MG63 (cell line): ENCODE data around the gene ANKMY1. TPM values are rescaled to one million over a fixed set of nuclear protein-coding genes. Genes with fewer than 3 reads are reported as not detected.

Experiments used
- DNase-seq: peaks from one replicate; pipeline ENCODE4 v3.0.0-alpha.2; 2020
- H3K27me3 ChIP-seq: fragments of 250-450 bp; sonication (Bioruptor Pico); 2 replicates; pipeline ENCODE4 v1.5.1; 2020; ENCODE audit warnings: mild to moderate bottlenecking, moderate library complexity
- H3K36me3 ChIP-seq: fragments of 250-450 bp; sonication (Bioruptor Pico); 2 replicates; pipeline ENCODE4 v1.5.1; 2020; ENCODE audit warnings: mild to moderate bottlenecking, moderate library complexity
- H3K4me3 ChIP-seq: fragments of 250-450 bp; sonication (Bioruptor Pico); 2 replicates; pipeline ENCODE4 v1.5.1; 2020; ENCODE audit warnings: mild to moderate bottlenecking, moderate library complexity
- H3K9me3 ChIP-seq: fragments of 250-450 bp; sonication (Bioruptor Pico); 2 replicates; pipeline ENCODE4 v1.5.1; 2020; ENCODE audit warnings: mild to moderate bottlenecking, moderate library complexity
- total RNA-seq: library from RNA; depleted of rRNA; stranded (reverse); fragments of >200 nt; shearing (Covaris generic); gene quantifications from 2 replicates; pipeline ENCODE4 v1.2.3, GENCODE V29; 2014; ENCODE audit warnings: low replicate concordance

The ANKMY1 gene
- total RNA-seq, 1 experiment from 2014 or later = 10.2 TPM

DNA sequence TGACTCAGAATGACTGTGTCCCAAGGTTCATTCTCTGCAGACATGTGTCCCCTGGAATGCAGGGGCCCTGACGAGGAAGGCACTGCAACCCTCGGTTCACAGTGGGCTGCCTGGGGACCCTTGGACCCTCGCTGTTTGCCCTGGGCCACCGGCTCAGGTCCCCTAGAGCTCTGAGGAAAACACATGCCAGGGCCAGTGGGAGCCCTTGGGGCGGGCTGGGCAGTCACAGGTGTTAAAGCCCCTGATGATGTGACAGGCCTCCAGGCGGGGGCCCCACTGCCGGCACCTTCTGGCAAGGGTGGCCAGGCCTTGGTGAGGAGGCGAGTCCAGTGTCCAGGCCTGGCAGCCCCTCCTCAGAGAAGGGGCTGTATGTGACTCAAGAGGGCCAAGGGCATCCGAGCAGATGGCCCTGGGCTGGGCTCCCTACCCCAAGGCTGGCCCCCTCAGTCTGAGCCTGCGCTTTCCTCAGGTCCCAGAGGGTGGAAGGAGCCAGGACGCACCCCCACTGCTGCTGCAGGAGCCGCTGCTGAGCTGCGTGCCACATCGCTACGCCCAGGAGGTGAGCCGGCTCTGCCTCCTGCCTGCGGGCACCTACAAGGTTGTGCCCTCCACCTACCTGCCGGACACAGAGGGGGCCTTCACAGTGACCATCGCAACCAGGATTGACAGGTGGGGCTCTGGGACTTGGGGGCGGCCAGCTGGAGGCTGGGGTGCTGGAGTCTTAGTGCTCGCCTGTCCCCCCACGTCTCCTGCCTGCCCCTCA lies 39.8 kb upstream of the ANKMY1 start:
- Histone ChIP-seq H3K9me3 (no peaks in the 10 kb centered on the region), H3K4me3 (no peak overlapping the region), H3K36me3 (no peaks in the 10 kb centered on the region), H3K27me3 (no peaks in the 10 kb centered on the region)
- no peak for DNase-seq

GRCh38 chr2:240597054-240597418 lies 39.2 kb upstream of the ANKMY1 start:
- no peaks in the 10 kb centered on the region for H3K9me3 ChIP-seq
- no peaks in the 10 kb centered on the region for H3K27me3 ChIP-seq
- no peak for DNase-seq
- H3K4me3 ChIP-seq = no peak overlapping the region
- no peaks in the 10 kb centered on the region for H3K36me3 ChIP-seq

GRCh38 chr2:240596491-240596931 lies 38.7 kb upstream of the ANKMY1 start:
- H3K9me3 ChIP-seq = no peaks in the 10 kb centered on the region
- DNase-seq = no peak
- no peaks in the 10 kb centered on the region for H3K36me3 ChIP-seq
- H3K4me3 ChIP-seq = no peak overlapping the region
- H3K27me3 ChIP-seq = no peaks in the 10 kb centered on the region

GRCh38 chr2:240596080-240596460 lies 38.3 kb upstream of the ANKMY1 start:
- no peaks in the 10 kb centered on the region for H3K9me3 ChIP-seq
- H3K27me3 ChIP-seq = no peaks in the 10 kb centered on the region
- no peak overlapping the region for H3K4me3 ChIP-seq
- no peak for DNase-seq
- H3K36me3 ChIP-seq = no peaks in the 10 kb centered on the region

- no peak overlapping the region for H3K4me3 ChIP-seq
- H3K27me3 ChIP-seq = no peaks in the 10 kb centered on the region
- DNase-seq = no peak
- no peaks in the 10 kb centered on the region; the same call in 1 of the 2 replicates for H3K36me3 ChIP-seq
- no peaks in the 10 kb centered on the region for H3K9me3 ChIP-seq
Measured at GRCh38 chr2:240595381-240596079, 37.7 kb upstream of the ANKMY1 start.

DNA sequence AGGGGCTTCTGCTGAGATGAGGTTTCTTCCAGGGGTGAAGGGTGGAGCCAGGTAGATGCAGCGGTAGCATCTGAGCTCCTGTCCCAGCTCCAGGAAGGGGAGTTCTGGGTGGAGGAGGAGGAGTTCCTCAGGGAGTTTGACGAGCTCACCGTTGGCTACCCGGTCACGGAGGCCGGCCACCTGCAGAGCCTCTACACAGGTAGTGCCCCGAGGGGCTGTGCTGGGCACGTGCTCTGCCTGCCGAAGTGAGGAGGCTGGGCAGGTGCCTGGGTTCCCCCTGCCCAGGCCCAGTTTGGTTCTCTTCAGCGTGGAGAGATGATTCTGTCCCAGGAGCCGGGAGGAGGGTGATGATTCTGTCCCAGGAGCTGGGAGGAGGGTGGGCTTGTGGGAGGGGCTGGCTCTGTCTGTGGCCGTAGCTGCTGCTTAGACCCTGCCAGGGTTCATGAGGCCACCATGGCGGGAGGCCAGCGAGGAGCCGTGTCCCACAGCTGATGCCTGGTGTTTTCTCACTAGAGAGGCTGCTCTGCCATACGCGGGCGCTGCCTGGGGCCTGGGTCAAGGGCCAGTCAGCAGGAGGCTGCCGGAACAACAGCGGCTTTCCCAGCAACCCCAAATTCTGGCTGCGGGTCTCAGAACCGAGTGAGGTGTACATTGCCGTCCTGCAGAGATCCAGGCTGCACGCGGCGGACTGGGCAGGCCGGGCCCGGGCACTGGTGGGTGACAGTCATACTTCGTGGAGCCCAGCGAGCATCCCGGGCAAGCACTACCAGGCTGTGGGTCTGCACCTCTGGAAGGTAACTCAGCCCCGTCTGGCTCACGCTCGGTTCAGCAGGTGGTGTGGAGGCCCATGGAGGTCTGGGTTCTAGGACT lies 37.0 kb upstream of the ANKMY1 start:
- no peaks in the 10 kb centered on the region for H3K27me3 ChIP-seq
- H3K36me3 ChIP-seq = no peaks in the 10 kb centered on the region; the same call in 1 of the 2 replicates
- no peaks in the 10 kb centered on the region for H3K9me3 ChIP-seq
- H3K4me3 ChIP-seq = no peak overlapping the region
- no peak for DNase-seq

DNA sequence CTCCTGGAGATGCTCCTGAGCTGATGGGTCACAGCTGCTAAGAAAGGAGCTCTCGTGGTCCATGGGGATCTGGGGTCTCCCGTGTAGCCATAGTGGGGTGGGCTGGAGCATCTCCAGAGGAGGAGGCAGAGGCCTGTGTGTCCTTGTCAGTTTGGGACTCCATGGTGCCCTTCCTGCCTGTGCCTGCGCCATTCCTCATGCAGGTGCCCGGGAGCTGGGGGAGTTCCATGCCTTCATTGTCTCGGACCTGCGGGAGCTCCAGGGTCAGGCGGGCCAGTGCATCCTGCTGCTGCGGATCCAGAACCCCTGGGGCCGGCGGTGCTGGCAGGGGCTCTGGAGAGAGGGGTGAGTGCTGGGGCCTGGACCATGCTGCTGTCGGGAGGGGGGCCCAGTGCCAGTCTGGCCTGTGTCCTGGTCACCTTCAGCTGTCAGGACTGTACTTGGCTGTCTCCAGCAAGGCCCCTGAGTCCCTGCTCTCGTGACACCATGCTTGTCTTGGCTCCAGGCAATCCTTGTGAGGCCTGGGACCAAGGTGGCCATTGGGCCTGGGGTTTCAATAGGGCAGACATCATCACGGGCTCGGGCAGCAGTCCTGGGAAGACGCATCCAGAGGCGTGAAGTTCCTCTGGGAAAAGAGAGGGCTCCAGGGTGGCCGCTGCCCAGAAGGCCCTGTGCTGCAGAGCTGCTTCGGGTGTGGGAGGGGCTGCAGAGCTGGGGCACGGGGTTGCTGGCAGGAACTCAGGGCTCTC lies 36.1 kb upstream of the ANKMY1 start:
- H3K4me3 ChIP-seq = no peak overlapping the region
- no peaks in the 10 kb centered on the region for H3K9me3 ChIP-seq
- peaks cover 3% of the 10 kb centered on the region for H3K36me3 ChIP-seq
- no peak for DNase-seq
- no peaks in the 10 kb centered on the region for H3K27me3 ChIP-seq

- no peaks in the 10 kb centered on the region for H3K9me3 ChIP-seq
- H3K36me3 ChIP-seq = peaks cover 3% of the 10 kb centered on the region
- no peak overlapping the region for H3K4me3 ChIP-seq
- H3K27me3 ChIP-seq = no peaks in the 10 kb centered on the region
- no peak for DNase-seq
Measured at GRCh38 chr2:240593026-240593702, 35.4 kb upstream of the ANKMY1 start.

DNA sequence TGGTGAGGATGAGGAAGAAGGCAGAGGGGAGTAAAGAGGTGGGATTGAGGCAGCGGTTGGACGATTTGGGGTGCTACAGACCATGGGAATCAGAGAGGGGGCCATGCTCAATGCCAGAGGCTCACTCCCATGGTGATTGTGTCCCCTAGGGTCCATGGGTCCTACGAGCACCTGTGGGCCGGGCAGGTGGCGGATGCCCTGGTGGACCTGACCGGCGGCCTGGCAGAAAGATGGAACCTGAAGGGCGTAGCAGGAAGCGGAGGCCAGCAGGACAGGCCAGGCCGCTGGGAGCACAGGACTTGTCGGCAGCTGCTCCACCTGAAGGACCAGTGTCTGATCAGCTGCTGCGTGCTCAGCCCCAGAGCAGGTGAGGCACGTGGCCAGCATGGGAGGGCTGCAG lies 34.0 kb upstream of the ANKMY1 start:
- no peaks in the 10 kb centered on the region for H3K27me3 ChIP-seq

GRCh38 chr2:240591226-240591625 lies 33.4 kb upstream of the ANKMY1 start:
- H3K36me3 ChIP-seq = peaks cover 3% of the 10 kb centered on the region
- DNase-seq = no peak
- no peaks in the 10 kb centered on the region for H3K9me3 ChIP-seq
- H3K27me3 ChIP-seq = no peaks in the 10 kb centered on the region
- no peak overlapping the region for H3K4me3 ChIP-seq

More for the DNA sequence above, 34.0 kb upstream of the ANKMY1 start:
- H3K4me3 ChIP-seq = no peak overlapping the region
- no peaks in the 10 kb centered on the region for H3K9me3 ChIP-seq
- H3K36me3 ChIP-seq = peaks cover 3% of the 10 kb centered on the region
- DNase-seq = no peak

DNA sequence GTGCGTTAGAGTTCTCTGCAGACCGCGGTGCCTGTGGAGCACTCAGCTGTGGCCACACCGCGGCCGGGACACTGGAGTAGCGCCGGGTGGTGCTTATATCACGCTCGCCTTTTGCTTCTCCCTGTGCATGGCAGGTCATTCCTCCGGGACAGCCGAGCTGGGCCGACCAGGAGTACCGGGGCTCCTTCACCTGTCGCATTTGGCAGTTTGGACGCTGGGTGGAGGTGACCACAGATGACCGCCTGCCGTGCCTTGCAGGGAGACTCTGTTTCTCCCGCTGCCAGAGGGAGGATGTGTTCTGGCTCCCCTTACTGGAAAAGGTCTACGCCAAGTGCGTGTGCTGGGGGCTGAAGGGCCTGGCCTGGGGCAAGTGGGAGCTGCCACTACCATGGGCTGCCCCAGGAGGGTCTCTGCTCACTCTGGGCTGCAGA lies 32.9 kb upstream of the ANKMY1 start:
- DNase-seq = no peak
- H3K9me3 ChIP-seq = no peaks in the 10 kb centered on the region
- no peaks in the 10 kb centered on the region for H3K27me3 ChIP-seq
- H3K36me3 ChIP-seq = peaks cover 3% of the 10 kb centered on the region
- H3K4me3 ChIP-seq = no peak overlapping the region

DNA sequence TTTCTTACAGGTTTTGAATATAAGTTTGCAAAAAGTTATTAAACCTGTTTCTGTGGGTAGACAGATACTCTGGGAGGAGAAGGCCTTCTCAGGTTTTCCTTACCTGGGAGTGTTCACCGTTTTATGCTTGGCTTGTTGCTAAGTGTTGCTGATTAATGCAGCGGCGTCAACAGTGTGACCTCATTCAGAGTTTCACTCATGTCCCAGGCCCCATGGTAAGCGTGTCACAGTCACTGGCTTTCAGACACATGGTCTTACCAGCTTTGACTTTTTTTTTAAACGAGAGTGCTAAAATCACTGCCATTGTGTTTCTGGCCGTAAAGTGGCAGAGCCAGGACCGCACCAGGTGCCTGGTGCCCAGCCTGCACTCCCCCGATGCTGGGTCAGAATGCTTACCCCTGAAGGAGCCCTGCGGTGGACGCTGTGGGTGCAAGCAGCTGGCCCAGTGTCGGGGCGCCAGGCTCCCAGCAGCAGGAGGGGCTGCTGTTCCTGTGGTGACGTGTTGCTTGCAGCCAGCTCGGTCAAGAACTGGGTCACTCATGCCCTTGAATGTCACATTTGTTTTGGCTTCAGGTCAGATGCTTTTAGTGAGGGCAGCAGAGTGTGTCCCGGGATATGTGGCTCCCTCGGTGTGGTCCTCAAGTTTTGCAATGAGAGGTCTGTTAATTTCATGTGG lies 32.2 kb upstream of the ANKMY1 start:
- no peak overlapping the region for H3K4me3 ChIP-seq
- H3K27me3 ChIP-seq = no peaks in the 10 kb centered on the region
- H3K9me3 ChIP-seq = no peaks in the 10 kb centered on the region
- no peak for DNase-seq
- peaks cover 6% of the 10 kb centered on the region for H3K36me3 ChIP-seq

DNA sequence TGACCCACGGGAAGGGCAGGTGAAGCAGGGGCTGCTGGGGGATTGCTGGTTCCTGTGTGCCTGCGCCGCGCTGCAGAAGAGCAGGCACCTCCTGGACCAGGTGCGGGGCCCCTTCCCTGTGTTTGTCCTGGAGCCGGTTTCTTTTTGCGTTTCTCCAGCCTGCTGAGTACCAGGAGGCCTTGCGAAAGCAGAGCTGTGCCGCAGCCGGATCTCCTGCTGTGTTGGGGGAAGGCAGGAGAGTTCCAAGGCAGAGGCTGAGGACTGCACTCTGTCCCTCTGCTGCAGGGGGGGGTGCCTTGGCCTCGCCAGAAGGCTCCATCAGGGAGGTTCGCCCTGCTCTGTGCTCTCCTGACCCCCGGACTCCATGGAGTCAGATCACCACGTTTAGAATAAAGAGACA lies 31.6 kb upstream of the ANKMY1 start:
- H3K4me3 ChIP-seq = no peak overlapping the region
- no peak for DNase-seq
- H3K27me3 ChIP-seq = no peaks in the 10 kb centered on the region
- no peaks in the 10 kb centered on the region for H3K9me3 ChIP-seq
- H3K36me3 ChIP-seq = peaks cover 8% of the 10 kb centered on the region

DNA sequence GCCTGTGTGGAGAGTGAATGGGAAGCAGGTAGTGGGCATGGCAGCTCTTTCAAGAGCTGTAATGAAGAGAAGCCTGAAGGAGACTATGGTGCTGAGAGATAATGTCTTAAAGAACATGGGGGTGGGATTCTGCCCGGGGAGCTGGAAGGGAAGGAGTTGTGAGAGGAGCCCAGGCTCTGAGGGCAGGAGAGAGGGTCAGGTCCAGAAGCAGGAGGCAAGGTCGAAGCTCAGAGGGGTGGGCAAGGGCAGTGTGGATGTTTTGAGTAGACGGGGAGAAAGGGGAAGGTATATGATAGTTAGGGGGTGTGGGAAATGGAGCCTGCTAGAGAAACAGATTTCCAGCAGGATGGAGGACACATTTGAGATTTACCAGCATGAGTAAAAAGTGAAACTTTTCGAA lies 30.9 kb upstream of the ANKMY1 start:
- H3K9me3 ChIP-seq = no peaks in the 10 kb centered on the region
- no peak overlapping the region for H3K4me3 ChIP-seq
- peaks cover 8% of the 10 kb centered on the region for H3K36me3 ChIP-seq
- H3K27me3 ChIP-seq = no peaks in the 10 kb centered on the region
- DNase-seq = no peak

DNA sequence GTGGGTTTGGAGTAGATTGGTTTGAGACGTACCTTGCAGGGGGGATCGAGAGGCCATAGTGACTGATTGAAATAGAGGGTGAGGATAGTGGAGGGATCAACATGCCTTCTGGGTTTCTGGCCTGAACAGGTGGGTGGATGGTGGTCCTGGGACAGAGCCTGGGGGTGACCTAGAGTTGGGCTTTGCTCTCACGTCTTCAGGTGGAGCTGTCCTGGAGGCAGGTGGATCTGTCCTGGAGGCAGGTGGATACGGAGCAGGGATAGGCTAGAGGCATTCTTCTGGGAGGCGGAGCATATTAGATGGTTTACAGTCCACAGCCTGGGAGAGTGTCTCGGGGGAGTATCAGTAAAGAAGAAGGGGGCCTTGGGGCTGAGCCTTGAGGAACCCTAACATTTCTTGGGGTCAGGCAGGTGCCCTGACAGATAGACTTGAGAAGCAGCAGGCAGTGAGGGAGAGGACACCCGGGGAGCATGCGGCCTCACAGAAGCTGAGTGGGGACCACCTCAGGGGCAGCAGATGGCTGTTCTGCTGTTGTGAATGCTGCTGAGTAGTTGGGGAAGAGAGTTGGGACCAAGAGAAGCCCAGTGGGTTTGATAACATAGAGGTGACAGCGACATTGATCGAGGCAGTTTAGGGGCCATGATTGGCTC lies 30.3 kb upstream of the ANKMY1 start:
- peak overlapping the region; percentile 85 for H3K4me3 ChIP-seq
- H3K36me3 ChIP-seq = peaks cover 11% of the 10 kb centered on the region
- DNase-seq = no peak
- H3K27me3 ChIP-seq = no peaks in the 10 kb centered on the region
- no peaks in the 10 kb centered on the region for H3K9me3 ChIP-seq
